ENCODE measurements around the gene TMEM233. TPM values are rescaled to one million over a fixed set of nuclear protein-coding genes. Genes with fewer than 3 reads are reported as not detected.
A peak's percentile ranks its signal among the peaks of the same experiment; 100 is the strongest.
"Not testable (repeated sequence)": the region's sequence is repeated elsewhere in the genome, so short reads cannot be mapped to it uniquely, and the experiment has no call there.

Gene TMEM233
- total RNA-seq, 4 donors from 2014 or later: 0.19 TPM; not detected in 3

DNA sequence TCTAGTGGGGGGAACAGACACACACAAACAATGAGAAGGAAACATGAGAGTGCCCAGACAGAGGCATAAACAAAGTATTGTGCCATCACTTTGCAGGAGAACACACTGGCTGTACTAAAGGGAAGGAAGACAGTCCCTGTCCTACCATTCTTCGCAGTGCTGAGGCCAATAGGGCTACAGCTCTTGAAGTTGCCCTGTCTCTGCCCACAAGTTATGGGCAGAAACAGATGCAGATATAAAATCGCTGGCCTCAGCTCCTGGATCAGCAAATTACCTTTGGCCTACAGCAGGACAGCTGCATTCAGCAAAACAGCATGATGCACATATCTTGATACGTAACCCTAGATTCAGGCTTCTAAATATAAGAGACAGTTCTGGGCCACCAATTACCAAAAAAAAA lies 51.4 kb downstream of the TMEM233 start:
- no peak overlapping the region for H3K27ac ChIP-seq
- H3K27me3 ChIP-seq: no peaks in the 10 kb centered on the region
- H3K36me3 ChIP-seq: no peaks in the 10 kb centered on the region
- no peak overlapping the region for H3K4me3 ChIP-seq
- TF ChIP-seq POLR2A (IDR thresholded peaks at IDR 0.05): no peak
- TF ChIP-seq POLR2AphosphoS5 (IDR thresholded peaks at IDR 0.05): no peak
- TF ChIP-seq CTCF (IDR thresholded peaks at IDR 0.05): no peak
- no peak for TF ChIP-seq EP300 (IDR thresholded peaks at IDR 0.05)
- H3K4me1 ChIP-seq: no peaks in the 10 kb centered on the region
- WGBS: 88% methylated on average over 3 of the region's 3 CpGs
- H3K9me3 ChIP-seq: no peaks in the 10 kb centered on the region
- no peak for DNase-seq (ENCODE audit: low spot score in 2 of 2)

GRCh38 chr12:119645535-119646059 lies 52.0 kb downstream of the TMEM233 start:
- TF ChIP-seq CTCF (IDR thresholded peaks at IDR 0.05) (no peak), EP300 (IDR thresholded peaks at IDR 0.05) (no peak), POLR2A (IDR thresholded peaks at IDR 0.05) (no peak), POLR2AphosphoS5 (IDR thresholded peaks at IDR 0.05) (no peak)
- DNase-seq (ENCODE audit: low spot score in 2 of 2): no peak
- no peak overlapping the region for H3K4me3 ChIP-seq
- H3K36me3 ChIP-seq: no peaks in the 10 kb centered on the region
- H3K4me1 ChIP-seq: no peaks in the 10 kb centered on the region
- WGBS: 83% methylated on average over 7 of the region's 7 CpGs
- no peaks in the 10 kb centered on the region for H3K9me3 ChIP-seq
- no peaks in the 10 kb centered on the region for H3K27me3 ChIP-seq
- no peak overlapping the region for H3K27ac ChIP-seq

GRCh38 chr12:119649202-119649808 lies 55.7 kb downstream of the TMEM233 start:
- 62% methylated on average over 4 of the region's 4 CpGs for WGBS
- Histone ChIP-seq H3K27me3 (no peaks in the 10 kb centered on the region), H3K9me3 (no peaks in the 10 kb centered on the region), H3K27ac (no peak overlapping the region), H3K4me3 (no peak overlapping the region), H3K36me3 (no peaks in the 10 kb centered on the region), H3K4me1 (no peaks in the 10 kb centered on the region)
- TF ChIP-seq EP300 (IDR thresholded peaks at IDR 0.05): no peak
- TF ChIP-seq CTCF (IDR thresholded peaks at IDR 0.05): peak in 1 of 2 donors; percentile 25
- no peak for DNase-seq (ENCODE audit: low spot score in 2 of 2)

DNA sequence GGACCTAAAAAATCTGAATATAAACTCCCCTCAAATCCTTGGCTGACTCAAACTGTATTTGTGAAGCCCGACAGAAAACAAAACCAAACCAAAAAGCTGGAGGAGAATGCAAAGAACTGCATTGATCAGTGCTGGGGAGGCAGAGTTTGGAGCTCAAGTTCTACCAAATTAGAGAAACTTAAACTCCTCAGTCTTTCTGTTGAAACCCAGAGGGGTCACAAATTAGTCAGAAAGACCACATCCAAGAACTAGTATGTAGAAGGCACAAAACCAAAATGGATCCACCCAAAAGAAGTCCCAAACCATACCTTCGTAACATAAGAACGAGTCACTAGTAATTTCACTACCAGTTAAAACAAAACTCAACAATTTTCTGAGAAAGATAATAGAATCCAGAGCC lies 59.1 kb downstream of the TMEM233 start:
- H3K4me3 ChIP-seq: no peak overlapping the region
- no peaks in the 10 kb centered on the region for H3K4me1 ChIP-seq
- WGBS: 77% methylated on average over 3 of the region's 3 CpGs
- no peaks in the 10 kb centered on the region for H3K36me3 ChIP-seq
- H3K27ac ChIP-seq: no peak overlapping the region
- no peak for TF ChIP-seq POLR2AphosphoS5 (IDR thresholded peaks at IDR 0.05)
- TF ChIP-seq EP300 (IDR thresholded peaks at IDR 0.05): no peak
- no peak for TF ChIP-seq CTCF (IDR thresholded peaks at IDR 0.05)
- no peak for TF ChIP-seq POLR2A (IDR thresholded peaks at IDR 0.05)
- no peaks in the 10 kb centered on the region for H3K27me3 ChIP-seq
- no peak for DNase-seq (ENCODE audit: low spot score in 2 of 2)
- H3K9me3 ChIP-seq: no peaks in the 10 kb centered on the region

- DNase-seq (ENCODE audit: low spot score in 2 of 2); H3K36me3 ChIP-seq; H3K27me3 ChIP-seq; H3K4me3 ChIP-seq; H3K9me3 ChIP-seq; H3K27ac ChIP-seq; H3K4me1 ChIP-seq: not testable (repeated sequence)
- 65% methylated on average over 2 of the region's 2 CpGs for WGBS
Observed at GRCh38 chr12:119657001-119657400, 63.4 kb downstream of the TMEM233 start.

GRCh38 chr12:119658166-119658565 lies 64.6 kb downstream of the TMEM233 start:
- not testable (repeated sequence) for H3K27ac ChIP-seq; H3K36me3 ChIP-seq; H3K4me1 ChIP-seq; H3K27me3 ChIP-seq; DNase-seq (ENCODE audit: low spot score in 2 of 2); H3K9me3 ChIP-seq; H3K4me3 ChIP-seq
- 92% methylated on average over 6 of the region's 6 CpGs for WGBS

Data from suprapubic skin (tissue), 4 donors.